ENCODE results near the gene UVRAG. TPM values are rescaled to one million over a fixed set of nuclear protein-coding genes. Genes with fewer than 3 reads are reported as not detected.

The UVRAG gene
- total and polyA plus RNA-seq, 2 of the 13 experiments (the other 11 are each of a cell fraction or from before 2014, with no cell fraction given) = 9.7 to 17.3 TPM

DNA sequence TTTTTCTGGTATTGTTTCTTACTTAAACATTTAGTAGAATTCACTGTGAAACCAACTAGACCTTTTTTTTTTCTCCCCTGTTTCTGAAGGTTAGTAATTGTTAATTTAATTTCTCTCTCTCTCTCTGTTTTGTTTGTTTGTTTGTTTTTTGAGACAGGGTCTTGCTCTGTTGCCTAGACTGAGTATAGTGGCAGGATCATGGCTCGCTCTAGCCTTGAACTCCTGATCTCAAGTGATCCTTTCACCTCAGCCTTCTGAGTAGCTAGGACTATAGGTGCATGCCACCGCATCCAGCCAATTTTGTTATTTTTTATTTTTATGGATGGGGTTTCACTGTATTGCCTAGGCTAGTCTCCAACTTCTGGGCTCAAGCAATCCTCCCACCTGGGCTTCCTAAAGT lies 165.0 kb downstream of the UVRAG start:
- no TSS peak for BruUV-seq (replicated peaks)
- H3K9ac ChIP-seq (ENCODE audit: insufficient read depth, low read depth, low read length) = peak overlapping the region; percentile 60
- TF ChIP-seq, protein P1, sequence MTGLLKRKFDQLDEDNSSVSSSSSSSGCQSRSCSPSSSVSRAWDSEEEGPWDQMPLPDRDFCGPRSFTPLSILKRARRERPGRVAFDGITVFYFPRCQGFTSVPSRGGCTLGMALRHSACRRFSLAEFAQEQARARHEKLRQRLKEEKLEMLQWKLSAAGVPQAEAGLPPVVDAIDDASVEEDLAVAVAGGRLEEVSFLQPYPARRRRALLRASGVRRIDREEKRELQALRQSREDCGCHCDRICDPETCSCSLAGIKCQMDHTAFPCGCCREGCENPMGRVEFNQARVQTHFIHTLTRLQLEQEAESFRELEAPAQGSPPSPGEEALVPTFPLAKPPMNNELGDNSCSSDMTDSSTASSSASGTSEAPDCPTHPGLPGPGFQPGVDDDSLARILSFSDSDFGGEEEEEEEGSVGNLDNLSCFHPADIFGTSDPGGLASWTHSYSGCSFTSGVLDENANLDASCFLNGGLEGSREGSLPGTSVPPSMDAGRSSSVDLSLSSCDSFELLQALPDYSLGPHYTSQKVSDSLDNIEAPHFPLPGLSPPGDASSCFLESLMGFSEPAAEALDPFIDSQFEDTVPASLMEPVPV (CRISPR knock-in tag; IDR thresholded peaks at IDR 0.05) = no peak
- TF ChIP-seq, protein P2, sequence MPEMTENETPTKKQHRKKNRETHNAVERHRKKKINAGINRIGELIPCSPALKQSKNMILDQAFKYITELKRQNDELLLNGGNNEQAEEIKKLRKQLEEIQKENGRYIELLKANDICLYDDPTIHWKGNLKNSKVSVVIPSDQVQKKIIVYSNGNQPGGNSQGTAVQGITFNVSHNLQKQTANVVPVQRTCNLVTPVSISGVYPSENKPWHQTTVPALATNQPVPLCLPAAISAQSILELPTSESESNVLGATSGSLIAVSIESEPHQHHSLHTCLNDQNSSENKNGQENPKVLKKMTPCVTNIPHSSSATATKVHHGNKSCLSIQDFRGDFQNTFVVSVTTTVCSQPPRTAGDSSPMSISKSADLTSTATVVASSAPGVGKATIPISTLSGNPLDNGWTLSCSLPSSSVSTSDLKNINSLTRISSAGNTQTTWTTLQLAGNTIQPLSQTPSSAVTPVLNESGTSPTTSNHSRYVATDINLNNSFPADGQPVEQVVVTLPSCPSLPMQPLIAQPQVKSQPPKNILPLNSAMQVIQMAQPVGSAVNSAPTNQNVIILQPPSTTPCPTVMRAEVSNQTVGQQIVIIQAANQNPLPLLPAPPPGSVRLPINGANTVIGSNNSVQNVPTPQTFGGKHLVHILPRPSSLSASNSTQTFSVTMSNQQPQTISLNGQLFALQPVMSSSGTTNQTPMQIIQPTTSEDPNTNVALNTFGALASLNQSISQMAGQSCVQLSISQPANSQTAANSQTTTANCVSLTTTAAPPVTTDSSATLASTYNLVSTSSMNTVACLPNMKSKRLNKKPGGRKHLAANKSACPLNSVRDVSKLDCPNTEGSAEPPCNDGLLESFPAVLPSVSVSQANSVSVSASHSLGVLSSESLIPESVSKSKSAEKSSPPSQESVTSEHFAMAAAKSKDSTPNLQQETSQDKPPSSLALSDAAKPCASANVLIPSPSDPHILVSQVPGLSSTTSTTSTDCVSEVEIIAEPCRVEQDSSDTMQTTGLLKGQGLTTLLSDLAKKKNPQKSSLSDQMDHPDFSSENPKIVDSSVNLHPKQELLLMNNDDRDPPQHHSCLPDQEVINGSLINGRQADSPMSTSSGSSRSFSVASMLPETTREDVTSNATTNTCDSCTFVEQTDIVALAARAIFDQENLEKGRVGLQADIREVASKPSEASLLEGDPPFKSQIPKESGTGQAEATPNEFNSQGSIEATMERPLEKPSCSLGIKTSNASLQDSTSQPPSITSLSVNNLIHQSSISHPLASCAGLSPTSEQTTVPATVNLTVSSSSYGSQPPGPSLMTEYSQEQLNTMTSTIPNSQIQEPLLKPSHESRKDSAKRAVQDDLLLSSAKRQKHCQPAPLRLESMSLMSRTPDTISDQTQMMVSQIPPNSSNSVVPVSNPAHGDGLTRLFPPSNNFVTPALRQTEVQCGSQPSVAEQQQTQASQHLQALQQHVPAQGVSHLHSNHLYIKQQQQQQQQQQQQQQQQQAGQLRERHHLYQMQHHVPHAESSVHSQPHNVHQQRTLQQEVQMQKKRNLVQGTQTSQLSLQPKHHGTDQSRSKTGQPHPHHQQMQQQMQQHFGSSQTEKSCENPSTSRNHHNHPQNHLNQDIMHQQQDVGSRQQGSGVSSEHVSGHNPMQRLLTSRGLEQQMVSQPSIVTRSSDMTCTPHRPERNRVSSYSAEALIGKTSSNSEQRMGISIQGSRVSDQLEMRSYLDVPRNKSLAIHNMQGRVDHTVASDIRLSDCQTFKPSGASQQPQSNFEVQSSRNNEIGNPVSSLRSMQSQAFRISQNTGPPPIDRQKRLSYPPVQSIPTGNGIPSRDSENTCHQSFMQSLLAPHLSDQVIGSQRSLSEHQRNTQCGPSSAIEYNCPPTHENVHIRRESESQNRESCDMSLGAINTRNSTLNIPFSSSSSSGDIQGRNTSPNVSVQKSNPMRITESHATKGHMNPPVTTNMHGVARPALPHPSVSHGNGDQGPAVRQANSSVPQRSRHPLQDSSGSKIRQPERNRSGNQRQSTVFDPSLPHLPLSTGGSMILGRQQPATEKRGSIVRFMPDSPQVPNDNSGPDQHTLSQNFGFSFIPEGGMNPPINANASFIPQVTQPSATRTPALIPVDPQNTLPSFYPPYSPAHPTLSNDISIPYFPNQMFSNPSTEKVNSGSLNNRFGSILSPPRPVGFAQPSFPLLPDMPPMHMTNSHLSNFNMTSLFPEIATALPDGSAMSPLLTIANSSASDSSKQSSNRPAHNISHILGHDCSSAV (CRISPR knock-in tag; IDR thresholded peaks at IDR 0.05; ENCODE audit: borderline replicate concordance) = no peak
- no peak for TF ChIP-seq NAIF1 (CRISPR knock-in tag; IDR thresholded peaks at IDR 0.05; ENCODE audit: borderline replicate concordance)
- no peak for TF ChIP-seq NFKB2 (CRISPR knock-in tag; IDR thresholded peaks at IDR 0.05; ENCODE audit: borderline replicate concordance)
- TF ChIP-seq, protein P3, sequence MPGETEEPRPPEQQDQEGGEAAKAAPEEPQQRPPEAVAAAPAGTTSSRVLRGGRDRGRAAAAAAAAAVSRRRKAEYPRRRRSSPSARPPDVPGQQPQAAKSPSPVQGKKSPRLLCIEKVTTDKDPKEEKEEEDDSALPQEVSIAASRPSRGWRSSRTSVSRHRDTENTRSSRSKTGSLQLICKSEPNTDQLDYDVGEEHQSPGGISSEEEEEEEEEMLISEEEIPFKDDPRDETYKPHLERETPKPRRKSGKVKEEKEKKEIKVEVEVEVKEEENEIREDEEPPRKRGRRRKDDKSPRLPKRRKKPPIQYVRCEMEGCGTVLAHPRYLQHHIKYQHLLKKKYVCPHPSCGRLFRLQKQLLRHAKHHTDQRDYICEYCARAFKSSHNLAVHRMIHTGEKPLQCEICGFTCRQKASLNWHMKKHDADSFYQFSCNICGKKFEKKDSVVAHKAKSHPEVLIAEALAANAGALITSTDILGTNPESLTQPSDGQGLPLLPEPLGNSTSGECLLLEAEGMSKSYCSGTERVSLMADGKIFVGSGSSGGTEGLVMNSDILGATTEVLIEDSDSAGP (CRISPR knock-in tag; IDR thresholded peaks at IDR 0.05; ENCODE audit: borderline replicate concordance) = no peak
- no peak for TF ChIP-seq GATAD1 (CRISPR knock-in tag; IDR thresholded peaks at IDR 0.05)
- TF ChIP-seq SATB2 (CRISPR knock-in tag; IDR thresholded peaks at IDR 0.05) = no peak
- TF ChIP-seq, protein P4, sequence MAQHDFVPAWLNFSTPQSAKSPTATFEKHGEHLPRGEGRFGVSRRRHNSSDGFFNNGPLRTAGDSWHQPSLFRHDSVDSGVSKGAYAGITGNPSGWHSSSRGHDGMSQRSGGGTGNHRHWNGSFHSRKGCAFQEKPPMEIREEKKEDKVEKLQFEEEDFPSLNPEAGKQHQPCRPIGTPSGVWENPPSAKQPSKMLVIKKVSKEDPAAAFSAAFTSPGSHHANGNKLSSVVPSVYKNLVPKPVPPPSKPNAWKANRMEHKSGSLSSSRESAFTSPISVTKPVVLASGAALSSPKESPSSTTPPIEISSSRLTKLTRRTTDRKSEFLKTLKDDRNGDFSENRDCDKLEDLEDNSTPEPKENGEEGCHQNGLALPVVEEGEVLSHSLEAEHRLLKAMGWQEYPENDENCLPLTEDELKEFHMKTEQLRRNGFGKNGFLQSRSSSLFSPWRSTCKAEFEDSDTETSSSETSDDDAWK (CRISPR knock-in tag; IDR thresholded peaks at IDR 0.05) = no peak
- no peak for TF ChIP-seq KLF16 (CRISPR knock-in tag; IDR thresholded peaks at IDR 0.05)

More for the DNA sequence above, 165.0 kb downstream of the UVRAG start:
- Histone ChIP-seq H3K4me3 (replicated peaks in 1 of 3; ENCODE audit: insufficient read depth in 1 of 3, low read depth in 2 of 3, low read length in 3 of 3) (peak overlapping the region; percentile 59 to 75 (median 70); a peak in 5 of 6 replicates), H3K27me3 (ENCODE audit: control insufficient read depth in 1 of 2, insufficient read depth in 2 of 2, low read length in 2 of 2) (no peaks in the 10 kb centered on the region), H2AFZ (ENCODE audit: low read length) (no peak overlapping the region), H4K20me1 (ENCODE audit: insufficient read depth, low read length) (no peaks in the 10 kb centered on the region), H3K4me1 (ENCODE audit: insufficient read depth, low read length) (peaks cover 22% of the 10 kb centered on the region), H3K79me2 (ENCODE audit: insufficient read depth, low read length) (peaks cover 4% of the 10 kb centered on the region), H3K4me2 (ENCODE audit: low read depth, low read length) (peak overlapping the region; percentile 41), H3K27ac (ENCODE audit: extremely low read length, insufficient read depth, low read length) (peak overlapping the region; percentile 44), H3K36me3 (replicated peaks in 1 of 2; ENCODE audit: control insufficient read depth in 1 of 2, insufficient read depth in 2 of 2, low read length in 2 of 2) (peaks cover 2 to 9% of the 10 kb centered on the region in 2 experiments; a peak in 2 of 5 replicates), H3K9me3 (ENCODE audit: low read length) (no peaks in the 10 kb centered on the region)
- POLR2A ChIA-PET = interaction anchor here (0.6 to 1.5 kb wide), 3 partner anchors 42 to 261 kb away, joined by 3 to 6 read pairs (median 4); no protein-coding TSS in a partner anchor
- intact Hi-C loops (cut with micrococcal nuclease; ENCODE audit: unreplicated experiment) (no loop called here), in situ Hi-C loops (cut with HindIII; ENCODE audit: extremely low pct_ligation_motif_present, low pct_unique_long_range_greater_than_20kb) (no loop called here)
- 62% methylated on average over 2 of the region's 2 CpGs for WGBS (ENCODE audit: low lambda C conversion rate)
- FAIRE-seq = no peak
- CTCF ChIA-PET (ENCODE audit: low intra/inter-chr PET ratio, low total read pairs) = no interaction called here
- DNase-seq (ENCODE audit: low spot score) = no peak
- ATAC-seq = peak; percentile 48

Data from HepG2 (cell line).